GDM1 (cell line): Measurements from ENCODE around the gene COL7A1.

Experiments
- DNase-seq: peaks from one replicate; lab custom pipeline; 2025; lab: John Stamatoyannopoulos, UW

The COL7A1 gene

GRCh38 chr3:48591886-48592518 lies 3.1 kb downstream of the COL7A1 start:
- DNase-seq = no peak

- DNase-seq = no peak
These were observed 3.7 kb downstream of the COL7A1 start for GRCh38 chr3:48591436-48591835.

GRCh38 chr3:48588230-48588629 lies 6.9 kb downstream of the COL7A1 start:
- DNase-seq = no peak

GRCh38 chr3:48587686-48588085 lies 7.4 kb downstream of the COL7A1 start:
- DNase-seq = no peak

GRCh38 chr3:48585411-48585810 lies 9.7 kb downstream of the COL7A1 start:
- no peak for DNase-seq

- DNase-seq = no peak
These were observed 10.3 kb downstream of the COL7A1 start for GRCh38 chr3:48584836-48585235.

GRCh38 chr3:48581621-48582481 lies 13.3 kb downstream of the COL7A1 start:
- DNase-seq = no peak

GRCh38 chr3:48576647-48577046 lies 18.5 kb downstream of the COL7A1 start:
- DNase-seq = no peak

- DNase-seq = no peak
These were observed 19.8 kb downstream of the COL7A1 start for GRCh38 chr3:48575366-48575765.

GRCh38 chr3:48573973-48574585 lies 21.1 kb downstream of the COL7A1 start:
- no peak for DNase-seq

GRCh38 chr3:48572517-48572916 lies 22.6 kb downstream of the COL7A1 start:
- DNase-seq = no peak

- no peak for DNase-seq
These were observed 23.2 kb downstream of the COL7A1 start for GRCh38 chr3:48571938-48572337.

GRCh38 chr3:48569808-48570450 lies 25.2 kb downstream of the COL7A1 start:
- DNase-seq = no peak

GRCh38 chr3:48569400-48569799 lies 25.7 kb downstream of the COL7A1 start:
- no peak for DNase-seq

GRCh38 chr3:48568476-48568875 lies 26.7 kb downstream of the COL7A1 start:
- no peak for DNase-seq

- DNase-seq = no peak
These were observed 27.6 kb downstream of the COL7A1 start for GRCh38 chr3:48567500-48567899.

- DNase-seq = no peak
These were observed 28.0 kb downstream of the COL7A1 start for GRCh38 chr3:48567090-48567489.

GRCh38 chr3:48566401-48566760 lies 28.7 kb downstream of the COL7A1 start:
- no peak for DNase-seq

GRCh38 chr3:48565591-48566400 lies 29.3 kb downstream of the COL7A1 start:
- peak; percentile 15 for DNase-seq

- no peak for DNase-seq
These were observed 29.9 kb downstream of the COL7A1 start for GRCh38 chr3:48565186-48565585.

- DNase-seq = no peak
These were observed 30.5 kb downstream of the COL7A1 start for GRCh38 chr3:48564667-48565066.

- peak; percentile 30 for DNase-seq
These were observed 31.1 kb downstream of the COL7A1 start for GRCh38 chr3:48564022-48564421.
